ENCODE measurements around the gene NUP93. TPM values are rescaled to one million over a fixed set of nuclear protein-coding genes. Genes with fewer than 3 reads are reported as not detected.

The NUP93 gene
- 10 to 100 TPM; 38.8 to 73.3 TPM for total RNA-seq

GRCh38 chr16:56729735-56730662 lies at the start of gene NUP93:
TSS of gene NUP93 (plus strand) at chr16:56730129. CDS start at chr16:56748248, 18,119 bp downstream.
- peak; percentile 89 for DNase-seq (ENCODE audit: low spot score)
- Histone ChIP-seq H3K36me3 (no peaks in the 10 kb centered on the region), H3K27ac (peak within 1 kb of the TSS; percentile 70 to 77), H3K27me3 (replicated peaks; ENCODE audit: insufficient read depth) (no peaks in the 10 kb centered on the region), H3K4me1 (replicated peaks) (no peaks in the 10 kb centered on the region), H3K4me3 (peak within 1 kb of the TSS; percentile 62 to 64), H3K9me3 (no peaks in the 10 kb centered on the region)
- intact Hi-C loops (cut with DNase I) = loop anchor here (10.0 kb wide), 1 partner anchor 205 kb away; the partner anchor contains the start of gene HERPUD1
- WGBS = under 1% methylated on average over 57 of the region's 70 CpGs
- TF ChIP-seq CTCF (IDR thresholded peaks at IDR 0.05) (no peak), POLR2A (IDR thresholded peaks at IDR 0.05) (peak; percentile 65), POLR2AphosphoS5 (IDR thresholded peaks at IDR 0.05) (peak; percentile 91)

- TF ChIP-seq POLR2AphosphoS5 (IDR thresholded peaks at IDR 0.05) (peak; percentile 93), POLR2A (IDR thresholded peaks at IDR 0.05) (peak; percentile 90), CTCF (IDR thresholded peaks at IDR 0.05) (no peak)
- WGBS = under 1% methylated on average over 37 of the region's 49 CpGs
- intact Hi-C loops (cut with DNase I) = loop anchor here (5.0 kb wide), 1 partner anchor 75 kb away; the partner anchor contains the start of gene MT2A
Observed at GRCh38 chr16:56681939-56682702, 47.8 kb upstream of the NUP93 start, which contains the start of gene MT1X. TSS of gene MT1X (plus strand) at chr16:56682470. CDS start at chr16:56682541, 71 bp downstream.

GRCh38 chr16:56682703-56683397 lies 47.1 kb upstream of the NUP93 start:
- H3K9me3 ChIP-seq = no peaks in the 10 kb centered on the region
- peak overlapping the region; percentile 62 to 76 for H3K27ac ChIP-seq
- no peak for DNase-seq (ENCODE audit: low spot score)
- H3K36me3 ChIP-seq = no peaks in the 10 kb centered on the region
- no peaks in the 10 kb centered on the region for H3K4me1 ChIP-seq (replicated peaks)
- peak overlapping the region; percentile 46 to 47 for H3K4me3 ChIP-seq
- H3K27me3 ChIP-seq (replicated peaks; ENCODE audit: insufficient read depth) = no peaks in the 10 kb centered on the region
- intact Hi-C loops (cut with DNase I) = loop anchor here (5.0 kb wide), 1 partner anchor 76 kb away; the partner anchor contains the start of gene MT2A
- TF ChIP-seq CTCF (IDR thresholded peaks at IDR 0.05) (no peak), POLR2AphosphoS5 (IDR thresholded peaks at IDR 0.05) (no peak), POLR2A (IDR thresholded peaks at IDR 0.05) (no peak)
- WGBS = 17% methylated on average over 8 of the region's 8 CpGs

More at GRCh38 chr16:56681939-56682702, 47.8 kb upstream of the NUP93 start, which contains the start of gene MT1X:
- no peaks in the 10 kb centered on the region for H3K27me3 ChIP-seq (replicated peaks; ENCODE audit: insufficient read depth)
- peak within 1 kb of the TSS; percentile 46 to 47 for H3K4me3 ChIP-seq
- no peaks in the 10 kb centered on the region for H3K9me3 ChIP-seq
- no peaks in the 10 kb centered on the region for H3K36me3 ChIP-seq
- peak within 1 kb of the TSS; percentile 62 to 76 for H3K27ac ChIP-seq
- no peaks in the 10 kb centered on the region for H3K4me1 ChIP-seq (replicated peaks)
- DNase-seq (ENCODE audit: low spot score) = peak; percentile 96

- no peaks in the 10 kb centered on the region for H3K9me3 ChIP-seq
- TF ChIP-seq POLR2AphosphoS5 (IDR thresholded peaks at IDR 0.05) = no peak
- TF ChIP-seq CTCF (IDR thresholded peaks at IDR 0.05) = no peak
- TF ChIP-seq POLR2A (IDR thresholded peaks at IDR 0.05) = no peak
- no peaks in the 10 kb centered on the region for H3K36me3 ChIP-seq
- H3K27me3 ChIP-seq (replicated peaks; ENCODE audit: insufficient read depth) = no peaks in the 10 kb centered on the region
- 55% methylated on average over 5 of the region's 5 CpGs for WGBS
- no peak for DNase-seq (ENCODE audit: low spot score)
- H3K4me3 ChIP-seq = peak overlapping the region; percentile 46 to 47
- peak overlapping the region; percentile 62 to 76 for H3K27ac ChIP-seq
- H3K4me1 ChIP-seq (replicated peaks) = no peaks in the 10 kb centered on the region
- intact Hi-C loops (cut with DNase I) = loop anchor here (5.0 kb wide), 1 partner anchor 76 kb away; the partner anchor contains the start of gene MT2A
Observed at GRCh38 chr16:56683424-56684172, 46.3 kb upstream of the NUP93 start.

Data from prostate gland (tissue), 2 donors.